MM.1S (cell line): ENCODE measurements around the gene TNFRSF13B.

ENCODE experiments used
- EZH2 ChIP-seq: fragments of 300-600 bp; sonication (generic); optimal IDR thresholded peaks from 2 replicates; pipeline ENCODE3; 2017; ENCODE audit warnings: low read depth, mild to moderate bottlenecking, antibody characterized with exemption, low read length, mixed read lengths
- TF ChIP-seq, protein P1 (sequence below): fragments of 300-600 bp; sonication (generic); IDR thresholded peaks from 2 replicates; pipeline ENCODE4 v1.5.1; 2016; ENCODE audit warnings: antibody characterized with exemption, low read length, mixed read lengths

DNA sequence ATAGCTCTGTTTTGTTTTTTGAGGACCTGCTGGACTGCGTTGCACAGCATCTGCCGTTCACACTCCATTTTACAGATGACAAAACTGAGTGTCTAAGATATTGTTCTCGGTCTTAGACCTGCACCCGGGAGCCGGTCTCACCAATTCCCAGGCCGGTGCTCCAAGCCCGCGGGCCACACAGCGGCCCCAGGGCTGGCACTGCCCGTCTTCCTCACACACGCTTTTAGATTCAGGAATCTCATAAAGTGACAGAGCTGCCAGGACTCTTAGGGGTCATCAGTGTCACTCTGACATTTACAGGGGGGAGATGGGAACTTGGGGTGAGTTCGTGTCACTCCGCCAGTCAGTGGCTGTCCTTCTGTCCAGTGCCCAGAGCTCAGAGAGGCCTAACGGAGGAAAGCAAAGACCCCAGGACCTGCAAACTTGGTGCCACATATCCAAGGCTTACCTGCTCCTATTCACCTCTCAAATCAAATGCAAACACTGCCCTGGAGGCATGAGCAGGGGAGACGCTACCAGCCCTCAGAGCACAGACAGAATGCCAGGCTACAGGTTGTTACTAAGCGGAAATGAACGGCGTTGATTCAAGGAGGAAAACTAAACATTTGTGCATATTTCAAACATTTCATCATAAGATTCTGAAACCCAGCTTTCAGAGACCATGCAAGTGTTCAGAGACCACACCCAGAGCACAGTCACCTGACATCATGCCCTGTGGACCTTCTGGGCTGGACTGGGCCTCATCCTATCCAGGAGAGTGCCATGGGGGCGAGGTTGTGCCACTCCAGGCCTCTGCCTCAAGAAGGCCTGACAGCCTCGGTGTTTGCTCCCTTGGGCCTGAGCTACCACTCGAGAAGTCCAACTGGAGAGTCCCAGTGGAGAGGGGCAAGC lies 29.5 kb downstream of the TNFRSF13B start:
- TF ChIP-seq, protein P1, sequence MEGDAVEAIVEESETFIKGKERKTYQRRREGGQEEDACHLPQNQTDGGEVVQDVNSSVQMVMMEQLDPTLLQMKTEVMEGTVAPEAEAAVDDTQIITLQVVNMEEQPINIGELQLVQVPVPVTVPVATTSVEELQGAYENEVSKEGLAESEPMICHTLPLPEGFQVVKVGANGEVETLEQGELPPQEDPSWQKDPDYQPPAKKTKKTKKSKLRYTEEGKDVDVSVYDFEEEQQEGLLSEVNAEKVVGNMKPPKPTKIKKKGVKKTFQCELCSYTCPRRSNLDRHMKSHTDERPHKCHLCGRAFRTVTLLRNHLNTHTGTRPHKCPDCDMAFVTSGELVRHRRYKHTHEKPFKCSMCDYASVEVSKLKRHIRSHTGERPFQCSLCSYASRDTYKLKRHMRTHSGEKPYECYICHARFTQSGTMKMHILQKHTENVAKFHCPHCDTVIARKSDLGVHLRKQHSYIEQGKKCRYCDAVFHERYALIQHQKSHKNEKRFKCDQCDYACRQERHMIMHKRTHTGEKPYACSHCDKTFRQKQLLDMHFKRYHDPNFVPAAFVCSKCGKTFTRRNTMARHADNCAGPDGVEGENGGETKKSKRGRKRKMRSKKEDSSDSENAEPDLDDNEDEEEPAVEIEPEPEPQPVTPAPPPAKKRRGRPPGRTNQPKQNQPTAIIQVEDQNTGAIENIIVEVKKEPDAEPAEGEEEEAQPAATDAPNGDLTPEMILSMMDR, result no peak
- TF ChIP-seq EZH2, result no peak
